Pericardium fibroblast (primary cell): ENCODE measurements around the gene BRCA2. TPM values are rescaled to one million over a fixed set of nuclear protein-coding genes. Genes with fewer than 3 reads are reported as not detected.

ENCODE experiments used
- total RNA-seq: library from RNA; depleted of rRNA; stranded (reverse); fragments of >200 nt; gene quantifications from 2 replicates; pipeline ENCODE4 v1.2.3, GENCODE V29; 2015

BRCA2 gene, protein sequence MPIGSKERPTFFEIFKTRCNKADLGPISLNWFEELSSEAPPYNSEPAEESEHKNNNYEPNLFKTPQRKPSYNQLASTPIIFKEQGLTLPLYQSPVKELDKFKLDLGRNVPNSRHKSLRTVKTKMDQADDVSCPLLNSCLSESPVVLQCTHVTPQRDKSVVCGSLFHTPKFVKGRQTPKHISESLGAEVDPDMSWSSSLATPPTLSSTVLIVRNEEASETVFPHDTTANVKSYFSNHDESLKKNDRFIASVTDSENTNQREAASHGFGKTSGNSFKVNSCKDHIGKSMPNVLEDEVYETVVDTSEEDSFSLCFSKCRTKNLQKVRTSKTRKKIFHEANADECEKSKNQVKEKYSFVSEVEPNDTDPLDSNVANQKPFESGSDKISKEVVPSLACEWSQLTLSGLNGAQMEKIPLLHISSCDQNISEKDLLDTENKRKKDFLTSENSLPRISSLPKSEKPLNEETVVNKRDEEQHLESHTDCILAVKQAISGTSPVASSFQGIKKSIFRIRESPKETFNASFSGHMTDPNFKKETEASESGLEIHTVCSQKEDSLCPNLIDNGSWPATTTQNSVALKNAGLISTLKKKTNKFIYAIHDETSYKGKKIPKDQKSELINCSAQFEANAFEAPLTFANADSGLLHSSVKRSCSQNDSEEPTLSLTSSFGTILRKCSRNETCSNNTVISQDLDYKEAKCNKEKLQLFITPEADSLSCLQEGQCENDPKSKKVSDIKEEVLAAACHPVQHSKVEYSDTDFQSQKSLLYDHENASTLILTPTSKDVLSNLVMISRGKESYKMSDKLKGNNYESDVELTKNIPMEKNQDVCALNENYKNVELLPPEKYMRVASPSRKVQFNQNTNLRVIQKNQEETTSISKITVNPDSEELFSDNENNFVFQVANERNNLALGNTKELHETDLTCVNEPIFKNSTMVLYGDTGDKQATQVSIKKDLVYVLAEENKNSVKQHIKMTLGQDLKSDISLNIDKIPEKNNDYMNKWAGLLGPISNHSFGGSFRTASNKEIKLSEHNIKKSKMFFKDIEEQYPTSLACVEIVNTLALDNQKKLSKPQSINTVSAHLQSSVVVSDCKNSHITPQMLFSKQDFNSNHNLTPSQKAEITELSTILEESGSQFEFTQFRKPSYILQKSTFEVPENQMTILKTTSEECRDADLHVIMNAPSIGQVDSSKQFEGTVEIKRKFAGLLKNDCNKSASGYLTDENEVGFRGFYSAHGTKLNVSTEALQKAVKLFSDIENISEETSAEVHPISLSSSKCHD (N-terminal part only)
- 0.47 and 7.2 TPM in 2 replicates for total RNA-seq

GRCh38 chr13:32315238-32316027 lies at the start of gene BRCA2, which contains the start of gene ZAR1L:
TSS of gene BRCA2 (plus strand) at chr13:32315508. CDS start at chr13:32316461, 953 bp downstream.
TSS of gene ZAR1L (minus strand) at chr13:32315363. CDS start at chr13:32311925, 3,438 bp downstream.

DNA sequence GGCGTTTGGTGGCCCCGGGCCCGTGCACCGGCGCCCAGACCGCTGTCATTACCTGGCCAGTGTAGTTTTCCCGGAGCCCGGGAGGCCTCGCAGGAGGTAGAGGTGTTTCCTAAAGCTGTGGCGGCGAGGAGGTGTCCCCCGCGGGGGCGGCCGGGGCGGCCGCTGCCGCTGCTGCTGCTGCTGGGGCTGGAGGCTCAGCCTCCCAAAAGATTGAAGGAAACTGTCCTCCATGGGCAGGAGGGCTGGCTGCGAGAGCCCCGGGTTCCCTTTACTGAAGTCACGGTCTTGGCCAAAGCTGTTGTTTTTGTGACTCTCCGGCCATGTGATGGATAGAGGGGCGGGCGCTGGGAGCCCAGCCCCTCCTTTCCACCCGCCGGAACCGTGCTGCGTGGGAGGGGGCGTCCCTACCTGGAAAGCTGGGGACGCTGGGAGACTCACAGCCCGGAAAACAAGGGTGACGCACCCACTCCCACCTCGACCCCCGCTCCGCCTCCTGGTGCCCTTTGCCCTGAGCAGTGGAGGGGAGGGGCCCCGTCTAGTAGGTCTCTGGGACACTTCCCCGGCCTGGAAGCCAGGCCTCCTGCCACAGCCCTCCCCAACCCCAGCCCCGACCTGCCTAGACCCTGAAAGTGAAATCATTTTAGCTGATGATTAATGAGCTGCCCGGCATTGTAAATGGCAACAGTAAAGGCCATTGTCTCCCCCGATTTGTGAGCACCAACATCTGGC lies 112.7 kb downstream of the BRCA2 start, which contains the start of gene N4BP2L1:
N4BP2L1 (minus strand) TSS at position 279 of the 729 bp plus-strand sequence; CDS start at position 231, 48 bp downstream.

Other genes with a start within 250 kb of the BRCA2 start
- not detected in 2 replicates for gene ZAR1L, start 145 bp upstream of the BRCA2 start, total RNA-seq
- gene N4BP2L1, start 112.6 kb downstream of the BRCA2 start, total RNA-seq: 0.93 and 2.4 TPM in 2 replicates
- 30.4 and 43.5 TPM in 2 replicates for gene N4BP2L2, start 223.3 kb downstream of the BRCA2 start, total RNA-seq